GM12878 (cell line): ENCODE measurements around the gene PDE11A. TPM values are rescaled to one million over a fixed set of nuclear protein-coding genes. Genes with fewer than 3 reads are reported as not detected.

Experiments used
- ATAC-seq: fragments of 200-7000 bp; cut with Tn5 transposase; 3 replicates; pipeline ENCODE4 v1.9.1; 2020; ENCODE audit warnings: mild to moderate bottlenecking, moderate library complexity
- BruUV-seq: library from RNA; stranded (reverse); fragments of 400-500 nt; replicated peaks from 2 replicates; lab custom pipeline; 2021; lab: Mats Ljungman, UMichigan
- CTCF ChIA-PET: fragments of 300-600 bp; sonication (Branson Sonifier 250); formaldehyde crosslinking; extraction: SDS; loops from one replicate; lab custom pipeline; 2021; ENCODE audit warnings: inconsistent platforms; lab: Yijun Ruan, JAX
- POLR2A ChIA-PET: fragments of 350-600 bp; formaldehyde crosslinking; extraction: SDS; loops from one replicate; lab custom pipeline; 2021; ENCODE audit warnings: inconsistent platforms; lab: Charles Lee
- RAD21 ChIA-PET: fragments of 300-600 bp; sonication (Branson Sonifier 250); formaldehyde crosslinking; loops from one replicate; lab custom pipeline; 2023; ENCODE audit warnings: antibody characterized with exemption; ENCODE audit not compliant: unreplicated experiment; lab: Charles Lee
- SMC1A ChIA-PET: fragments of 300-600 bp; sonication (Branson Sonifier 250); formaldehyde crosslinking; loops from one replicate; lab custom pipeline; 2023; ENCODE audit not compliant: unreplicated experiment, uncharacterized antibody; lab: Charles Lee
- DNase-seq: peaks from one replicate; pipeline ENCODE4 v3.0.0-alpha.2; 2011; ENCODE audit warnings: low read depth, low spot score
- FAIRE-seq: peaks from 3 replicates; lab custom pipeline; 2011; peaks lifted over from hg19 to GRCh38; lab: Jason Lieb, UNC
- H2AFZ ChIP-seq: 2 replicates; pipeline ENCODE4 v1.6.0; 2011; ENCODE audit warnings: low read depth, low read length, control low read depth; ENCODE audit not compliant: control insufficient read depth
- H3K27ac ChIP-seq: 2 replicates; pipeline ENCODE4 v1.5.1; 2011; ENCODE audit warnings: control low read depth; ENCODE audit not compliant: control insufficient read depth, insufficient read depth
- H3K27me3 ChIP-seq, 2 experiments: replicated peaks in 1 of 2; 2 replicates each; pipeline versions ENCODE4 v1.6.0 to v1.6.1; 2011; ENCODE audit warnings: low read length in 1 of 2; ENCODE audit not compliant: control insufficient read depth in 2 of 2, insufficient read depth in 2 of 2
- H3K36me3 ChIP-seq, 2 experiments: 2 replicates each; pipeline ENCODE4 v1.5.1; 2011; ENCODE audit warnings: low read length in 1 of 2; ENCODE audit not compliant: control insufficient read depth in 2 of 2, insufficient read depth in 2 of 2
- H3K4me1 ChIP-seq: 2 replicates; pipeline ENCODE4 v1.6.1; 2011; ENCODE audit warnings: mild to moderate bottlenecking, low read length, moderate library complexity, mixed read lengths; ENCODE audit not compliant: control insufficient read depth, insufficient read depth
- H3K4me2 ChIP-seq: 2 replicates; pipeline ENCODE4 v1.6.0; 2011; ENCODE audit warnings: control low read depth; ENCODE audit not compliant: control insufficient read depth, insufficient read depth
- H3K4me3 ChIP-seq: fragments of 200-600 bp; sonication (generic); 2 replicates; pipeline ENCODE4 v1.5.1; 2016
- H3K79me2 ChIP-seq: 2 replicates; pipeline ENCODE4 v1.6.0; 2011; ENCODE audit warnings: low read length; ENCODE audit not compliant: control insufficient read depth, insufficient read depth
- H3K9ac ChIP-seq: 2 replicates; pipeline ENCODE4 v1.8.0; 2011; ENCODE audit warnings: low read length, control low read depth, mixed read lengths; ENCODE audit not compliant: control insufficient read depth, insufficient read depth
- H3K9me3 ChIP-seq: replicated peaks from 3 replicates; pipeline ENCODE4 v1.5.1; 2011; ENCODE audit warnings: mild to moderate bottlenecking, low read length; ENCODE audit not compliant: control insufficient read depth, insufficient read depth
- H4K20me1 ChIP-seq: 2 replicates; pipeline ENCODE4 v1.6.0; 2011; ENCODE audit not compliant: control insufficient read depth, insufficient read depth
- ATF2 ChIP-seq: IDR thresholded peaks from 2 replicates; pipeline ENCODE4 v1.6.1; 2012; ENCODE audit warnings: low read length, inconsistent platforms
- BCL3 ChIP-seq: IDR thresholded peaks from 2 replicates; pipeline ENCODE4 v1.6.1; 2011; ENCODE audit warnings: borderline replicate concordance, low read depth, mild to moderate bottlenecking, moderate library complexity, low read length; ENCODE audit not compliant: insufficient read depth, poor library complexity, severe bottlenecking
- CREM ChIP-seq: IDR thresholded peaks from 2 replicates; pipeline ENCODE4 v1.6.1; 2014; ENCODE audit warnings: antibody characterized with exemption, low read depth
- ETV6 ChIP-seq, 2 experiments: fragments of 450-650 bp in 1 of 2; IDR thresholded peaks in 1 of 2; conservative IDR thresholded peaks in 1 of 2; 2 replicates each; pipeline ENCODE4 v1.6.1; 2014; ENCODE audit warnings: antibody characterized with exemption in 1 of 2, borderline replicate concordance in 1 of 2, low read depth in 1 of 2, mild to moderate bottlenecking in 1 of 2, moderate library complexity in 1 of 2
- HCFC1 ChIP-seq: fragments of 150-350 bp; IDR thresholded peaks from 2 replicates; pipeline ENCODE4 v1.6.1; 2014; ENCODE audit warnings: low read length
- HDAC2 ChIP-seq: fragments of 200-600 bp; sonication (generic); IDR thresholded peaks from 2 replicates; pipeline ENCODE4 v1.6.1; 2017
- KAT2A ChIP-seq: conservative IDR thresholded peaks from 2 replicates; pipeline ENCODE4 v1.6.1; 2011; ENCODE audit warnings: low read depth, low read length; ENCODE audit not compliant: control insufficient read depth
- LARP7 ChIP-seq: fragments of 450-650 bp; IDR thresholded peaks from 2 replicates; pipeline ENCODE4 v1.6.1; 2017; ENCODE audit warnings: mild to moderate bottlenecking
- MTA2 ChIP-seq: fragments of 450-650 bp; IDR thresholded peaks from 2 replicates; pipeline ENCODE4 v1.6.1; 2016; ENCODE audit warnings: low read depth, mild to moderate bottlenecking, moderate library complexity
- MYB ChIP-seq: fragments of 150-350 bp; IDR thresholded peaks from 2 replicates; pipeline ENCODE4 v1.6.1; 2014; ENCODE audit warnings: mild to moderate bottlenecking, low read depth, low read length, borderline replicate concordance
- NR2C1 ChIP-seq: fragments of 450-650 bp; IDR thresholded peaks from 2 replicates; pipeline ENCODE4 v1.6.1; 2017; ENCODE audit warnings: antibody characterized with exemption, mild to moderate bottlenecking, moderate library complexity
- ZNF384 ChIP-seq: IDR thresholded peaks from 2 replicates; pipeline ENCODE4 v1.6.1; 2012; ENCODE audit warnings: low read depth, mild to moderate bottlenecking, low read length, improper control_type of control experiment, borderline replicate concordance
- ZZZ3 ChIP-seq: IDR thresholded peaks from 2 replicates; pipeline ENCODE4 v1.6.1; 2011; ENCODE audit warnings: low read depth; ENCODE audit not compliant: control insufficient read depth, insufficient read length
- WGBS: methylation state at CpG from one replicate; pipeline ENCODE4 v1.1.6; 2016; ENCODE audit warnings: low lambda C conversion rate; ENCODE audit not compliant: insufficient replicate concordance, insufficient coverage; ENCODE audit errors: missing lambda C conversion rate; 5-methylcytosine and 5-hydroxymethylcytosine counted together
- in situ Hi-C: fragments of 300-500 bp; cut with MboI; formaldehyde crosslinking; loops from 9 replicates; pipeline ENCODE4 v1.14.3; 2018; ENCODE audit warnings: mixed read lengths
- intact Hi-C: fragments of 100-400 bp; cut with micrococcal nuclease; formaldehyde crosslinking; loops from one replicate; pipeline ENCODE4 v1.14.2; 2022; ENCODE audit not compliant: unreplicated experiment
- polyA plus RNA-seq, 11 experiments: library from polyadenylated mRNA; depleted of rRNA in 4 of 11; unstranded in 6 of 11; stranded (reverse) in 5 of 11; fragments of >200 nt; fragmentation: Nextera tagmentation in 4 of 11; fragmentation: Illumina TruSeq in 1 of 11; extraction: Ambion mirVana in 4 of 11; extraction: Trizol in 1 of 11; gene quantifications; 1 replicate in 1 of 11; 2 replicates in 10 of 11; pipeline versions ENCODE4 v1.2.1 to v1.2.3, GENCODE V29; 2011 to 2016; ENCODE audit warnings: inconsistent platforms in 2 of 11, missing spikeins in 2 of 11, low read depth in 1 of 11
- total RNA-seq, 4 experiments: library from RNA; depleted of rRNA in 3 of 4; stranded (reverse); fragments of >200 nt in 3 of 4; fragmentation: Illumina TruSeq in 1 of 4; extraction: Trizol in 1 of 4; gene quantifications; 2 replicates each; pipeline versions ENCODE4 v1.2.1 to v1.2.3, GENCODE V29; 2013 to 2021
- TF ChIP-seq, protein P1 (sequence below): fragments of 450-650 bp; IDR thresholded peaks from 2 replicates; pipeline ENCODE4 v1.6.1; 2016; ENCODE audit warnings: mild to moderate bottlenecking, moderate library complexity, borderline replicate concordance

The PDE11A gene
- total and polyA plus RNA-seq, 10 of the 15 experiments (the other 5 are each of a cell fraction or from before 2014, with no cell fraction given): 0.01 to 0.17 (median 0.06) TPM; not detected in 5

- DNase-seq (no peak), ATAC-seq (no peak), FAIRE-seq (no peak)
- Histone ChIP-seq H2AFZ (no peak overlapping the region), H3K27ac (no peak overlapping the region), H3K4me2 (no peak overlapping the region), H3K79me2 (no peaks in the 10 kb centered on the region), H3K9me3 (no peaks in the 10 kb centered on the region), H4K20me1 (no peaks in the 10 kb centered on the region), H3K27me3 (no peaks in the 10 kb centered on the region), H3K4me3 (no peak overlapping the region), H3K4me1 (no peaks in the 10 kb centered on the region), H3K36me3 (no peaks in the 10 kb centered on the region), H3K9ac (no peak overlapping the region)
- POLR2A ChIA-PET: no interaction called here
- no peak for TF ChIP-seq LARP7
- no peak for TF ChIP-seq NR2C1
- no peak for TF ChIP-seq HCFC1
- TF ChIP-seq ATF2: no peak
- no peak for TF ChIP-seq ETV6 (conservative IDR thresholded peaks at IDR 0.05 in 1 of 2, IDR thresholded peaks at IDR 0.05 in 1 of 2; ENCODE audit: borderline replicate concordance in 1 of 2, low read depth in 1 of 2)
- no peak for TF ChIP-seq BCL3
- TF ChIP-seq CREM: no peak
- TF ChIP-seq, protein P1, sequence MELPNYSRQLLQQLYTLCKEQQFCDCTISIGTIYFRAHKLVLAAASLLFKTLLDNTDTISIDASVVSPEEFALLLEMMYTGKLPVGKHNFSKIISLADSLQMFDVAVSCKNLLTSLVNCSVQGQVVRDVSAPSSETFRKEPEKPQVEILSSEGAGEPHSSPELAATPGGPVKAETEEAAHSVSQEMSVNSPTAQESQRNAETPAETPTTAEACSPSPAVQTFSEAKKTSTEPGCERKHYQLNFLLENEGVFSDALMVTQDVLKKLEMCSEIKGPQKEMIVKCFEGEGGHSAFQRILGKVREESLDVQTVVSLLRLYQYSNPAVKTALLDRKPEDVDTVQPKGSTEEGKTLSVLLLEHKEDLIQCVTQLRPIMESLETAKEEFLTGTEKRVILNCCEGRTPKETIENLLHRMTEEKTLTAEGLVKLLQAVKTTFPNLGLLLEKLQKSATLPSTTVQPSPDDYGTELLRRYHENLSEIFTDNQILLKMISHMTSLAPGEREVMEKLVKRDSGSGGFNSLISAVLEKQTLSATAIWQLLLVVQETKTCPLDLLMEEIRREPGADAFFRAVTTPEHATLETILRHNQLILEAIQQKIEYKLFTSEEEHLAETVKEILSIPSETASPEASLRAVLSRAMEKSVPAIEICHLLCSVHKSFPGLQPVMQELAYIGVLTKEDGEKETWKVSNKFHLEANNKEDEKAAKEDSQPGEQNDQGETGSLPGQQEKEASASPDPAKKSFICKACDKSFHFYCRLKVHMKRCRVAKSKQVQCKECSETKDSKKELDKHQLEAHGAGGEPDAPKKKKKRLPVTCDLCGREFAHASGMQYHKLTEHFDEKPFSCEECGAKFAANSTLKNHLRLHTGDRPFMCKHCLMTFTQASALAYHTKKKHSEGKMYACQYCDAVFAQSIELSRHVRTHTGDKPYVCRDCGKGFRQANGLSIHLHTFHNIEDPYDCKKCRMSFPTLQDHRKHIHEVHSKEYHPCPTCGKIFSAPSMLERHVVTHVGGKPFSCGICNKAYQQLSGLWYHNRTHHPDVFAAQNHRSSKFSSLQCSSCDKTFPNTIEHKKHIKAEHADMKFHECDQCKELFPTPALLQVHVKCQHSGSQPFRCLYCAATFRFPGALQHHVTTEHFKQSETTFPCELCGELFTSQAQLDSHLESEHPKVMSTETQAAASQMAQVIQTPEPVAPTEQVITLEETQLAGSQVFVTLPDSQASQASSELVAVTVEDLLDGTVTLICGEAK: no peak
- TF ChIP-seq HDAC2: no peak
- no peak for TF ChIP-seq MYB
- no peak for TF ChIP-seq KAT2A
- TF ChIP-seq ZZZ3: no peak
- no peak for TF ChIP-seq MTA2
- TF ChIP-seq ZNF384: no peak
- BruUV-seq: no TSS peak
- WGBS: 0% methylated on average over 1 of the region's 1 CpG
- intact Hi-C loops: no loop called here
- SMC1A ChIA-PET: no interaction called here
- RAD21 ChIA-PET: no interaction called here
- CTCF ChIA-PET: no interaction called here
- in situ Hi-C loops: no loop called here
Observed at GRCh38 chr2:178056345-178056744, 16.2 kb downstream of the PDE11A start.
